DMS153 treated with DMSO at 0.1 percent for 48 hours (cell line): ENCODE data around the gene NEO1.

Source experiments
- DNase-seq: peaks from one replicate; lab custom pipeline; 2025; ENCODE audit not compliant: unreplicated experiment; lab: John Stamatoyannopoulos, UW

NEO1 gene

DNA sequence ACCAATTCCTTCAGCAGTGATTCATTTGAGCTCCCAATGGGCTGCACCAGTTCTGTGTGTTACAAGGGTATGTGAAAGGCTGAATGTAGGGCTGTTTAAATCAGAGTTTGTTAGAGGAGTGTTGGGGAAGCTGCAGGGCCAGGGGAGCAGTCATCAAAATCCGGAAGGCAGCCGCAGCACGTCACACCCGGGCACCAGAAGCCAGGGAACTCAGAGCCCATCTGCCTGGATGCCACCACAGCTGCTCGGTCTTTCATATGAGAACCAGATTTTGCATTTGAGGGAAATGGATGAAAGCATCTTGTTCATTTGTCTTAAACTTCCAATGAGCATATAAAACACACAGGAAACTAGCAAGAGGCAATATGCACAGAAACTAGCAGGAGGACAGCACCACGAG lies 24.2 kb upstream of the NEO1 start:
- no peak for DNase-seq

DNA sequence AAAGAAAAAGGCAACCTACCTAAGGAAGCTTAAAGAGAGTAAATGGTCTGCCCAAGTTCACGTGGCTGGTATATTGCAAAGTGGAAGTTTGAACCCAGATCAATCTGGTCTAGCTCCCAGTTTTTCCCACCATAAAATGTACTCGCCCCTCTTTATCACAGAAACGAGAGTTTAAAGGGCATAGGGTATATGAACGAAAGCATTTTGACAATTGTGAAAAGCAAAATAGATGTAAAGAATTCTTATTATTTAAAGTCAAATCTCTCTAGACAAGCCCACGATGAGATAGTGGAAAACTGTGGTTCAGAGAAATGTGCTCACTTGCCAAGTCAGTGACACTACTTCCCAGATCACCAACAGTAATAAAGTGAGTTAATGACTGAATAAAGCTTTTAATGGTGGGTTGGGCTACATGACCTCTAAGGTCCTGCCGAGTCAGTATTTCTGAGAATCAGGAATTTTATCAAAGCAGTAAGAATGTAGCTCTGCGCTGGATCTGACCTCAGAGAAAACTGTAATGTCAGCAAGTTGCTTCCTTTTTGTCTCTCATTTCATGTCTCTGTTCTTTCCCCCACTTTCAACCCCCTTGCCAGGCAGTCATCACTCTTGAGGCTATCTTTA lies 23.3 kb upstream of the NEO1 start:
- no peak for DNase-seq

DNA sequence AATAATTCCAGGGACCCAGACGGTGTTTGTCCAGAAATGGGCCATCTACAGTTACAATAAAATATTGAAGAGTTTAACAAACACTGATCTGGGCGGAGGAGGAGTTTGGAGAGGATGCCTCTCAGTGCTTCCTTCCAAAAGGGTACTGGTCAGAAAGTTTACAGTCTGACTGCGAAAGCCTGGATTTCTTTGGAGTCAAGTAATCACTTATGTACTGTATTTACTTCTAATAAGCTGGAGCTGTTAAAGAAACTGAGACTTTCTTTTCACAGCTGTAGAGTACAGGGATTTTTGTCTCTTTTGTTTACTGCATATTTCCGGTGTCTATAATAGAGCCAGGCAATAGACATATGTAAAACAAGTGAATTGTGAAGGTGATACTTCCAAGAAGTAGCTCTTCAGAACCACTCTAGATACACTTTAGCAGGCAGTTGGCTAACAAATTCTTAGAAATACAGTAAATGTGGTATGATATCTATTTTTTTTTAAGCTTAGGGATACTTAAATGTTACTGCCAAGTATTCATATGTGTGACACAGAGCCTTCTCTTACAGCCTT lies 22.1 kb upstream of the NEO1 start:
- no peak for DNase-seq

DNA sequence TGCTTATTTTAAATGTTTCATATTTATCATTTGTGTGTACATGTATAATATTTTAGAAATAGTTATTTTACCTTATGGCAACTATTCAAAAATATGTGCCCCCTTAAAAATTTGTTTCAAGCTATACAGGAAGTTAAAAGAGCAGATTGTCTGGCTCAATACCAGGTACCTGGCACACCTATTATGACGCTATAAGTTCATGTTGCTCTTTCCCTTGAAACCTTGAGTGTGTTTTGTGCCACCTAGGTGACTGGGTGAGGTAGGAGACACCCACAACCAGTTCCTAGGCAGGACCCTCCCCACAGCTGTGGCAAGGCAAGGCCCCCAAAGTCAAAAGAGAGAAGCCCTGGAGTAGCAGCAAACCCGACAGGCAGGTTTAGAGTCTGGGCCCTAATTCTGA lies 20.6 kb upstream of the NEO1 start:
- no peak for DNase-seq

DNA sequence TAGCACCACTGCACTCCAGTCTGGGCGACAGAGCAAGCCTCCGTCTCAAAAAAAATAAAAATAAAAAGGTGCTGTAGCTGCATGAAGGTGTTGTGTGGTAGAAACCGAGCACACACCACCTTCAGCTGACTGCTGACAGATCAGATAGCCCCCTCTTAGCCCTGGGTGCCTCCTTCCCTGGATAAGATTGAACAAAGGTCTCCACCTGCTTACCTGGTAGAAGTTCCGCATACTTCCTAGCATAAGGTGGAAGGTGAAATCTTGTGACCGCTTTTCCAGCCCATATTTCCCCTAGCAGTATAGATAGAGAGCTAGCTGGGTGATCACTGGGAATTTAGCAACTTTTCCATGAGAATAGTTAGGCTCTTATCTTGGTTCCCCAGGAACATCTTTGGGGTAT lies 18.7 kb upstream of the NEO1 start:
- no peak for DNase-seq

DNA sequence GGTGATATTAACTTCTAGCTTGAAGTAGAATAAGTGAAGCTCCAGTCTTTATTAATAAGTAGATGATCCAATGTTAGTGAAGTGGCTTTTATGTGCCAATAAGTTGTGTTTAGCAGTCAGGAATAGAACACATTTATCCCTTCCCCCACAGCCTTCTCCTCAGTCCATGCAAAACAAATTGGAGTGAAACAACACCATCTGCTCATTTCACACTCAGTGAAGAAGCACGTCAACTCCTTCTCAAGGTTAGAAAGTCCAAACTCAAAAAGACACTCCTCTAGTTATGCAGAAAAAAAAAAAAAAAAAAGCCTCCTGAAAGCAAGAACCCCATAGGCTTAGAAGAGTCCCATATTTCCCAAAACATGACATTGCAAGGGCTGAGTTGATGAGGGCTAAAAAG lies 18.0 kb upstream of the NEO1 start:
- DNase-seq = no peak

DNA sequence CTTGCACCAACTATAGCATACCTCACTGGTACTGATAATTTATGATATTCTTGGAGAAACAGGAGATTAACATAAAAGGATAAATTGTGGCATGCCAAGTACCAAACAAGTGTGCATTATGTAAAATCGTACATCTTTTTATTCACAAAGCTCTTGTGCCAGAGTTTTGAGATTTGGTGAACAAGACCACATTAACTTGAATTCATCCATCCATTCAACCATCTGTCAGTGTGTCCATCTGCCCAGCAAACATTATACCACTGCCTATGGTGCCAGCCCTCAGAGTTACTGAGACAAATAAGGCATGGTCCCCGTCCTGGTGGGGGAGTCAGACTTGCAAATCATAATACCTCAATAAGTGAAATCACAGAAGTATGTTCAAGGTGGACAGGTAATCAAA lies 17.0 kb upstream of the NEO1 start:
- DNase-seq = no peak

DNA sequence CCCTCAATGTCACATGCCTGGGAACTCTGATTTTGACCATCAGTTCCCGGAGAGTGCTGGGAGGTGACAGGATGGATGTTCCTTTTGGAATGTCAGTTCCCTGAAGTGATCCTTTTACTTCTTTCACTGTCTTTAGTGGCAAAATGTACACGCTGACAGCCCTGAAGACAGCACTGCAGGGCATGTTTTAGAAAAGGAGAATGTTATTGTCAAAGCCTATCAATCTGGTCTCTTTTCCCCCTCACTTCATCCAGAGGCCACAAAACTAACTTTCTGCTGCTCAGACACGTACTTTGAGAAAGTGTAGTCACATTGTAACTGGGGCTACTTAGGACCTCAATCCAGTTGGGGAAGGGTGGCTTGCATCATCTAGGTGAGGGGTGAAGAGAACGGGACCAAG lies 14.0 kb upstream of the NEO1 start:
- no peak for DNase-seq

DNA sequence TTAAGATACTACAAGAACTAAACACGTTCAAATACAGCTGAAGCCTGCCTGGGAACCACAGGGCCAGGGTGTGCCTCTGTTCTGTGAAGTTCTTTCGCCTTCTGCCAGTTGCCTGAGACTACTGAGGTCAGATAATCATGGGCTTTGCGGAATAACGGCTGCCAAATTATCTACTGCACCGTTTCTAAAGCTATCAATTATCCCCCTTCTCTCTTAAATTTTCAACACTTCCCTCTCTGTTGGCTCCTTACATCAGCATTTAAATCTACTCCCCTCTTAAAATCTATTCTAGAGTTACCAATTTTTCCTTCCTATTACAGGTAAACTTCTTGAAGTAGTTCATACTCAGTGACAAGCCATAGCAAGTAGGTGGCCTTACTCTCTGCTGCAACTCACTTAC lies 6.2 kb upstream of the NEO1 start:
- DNase-seq = no peak

DNA sequence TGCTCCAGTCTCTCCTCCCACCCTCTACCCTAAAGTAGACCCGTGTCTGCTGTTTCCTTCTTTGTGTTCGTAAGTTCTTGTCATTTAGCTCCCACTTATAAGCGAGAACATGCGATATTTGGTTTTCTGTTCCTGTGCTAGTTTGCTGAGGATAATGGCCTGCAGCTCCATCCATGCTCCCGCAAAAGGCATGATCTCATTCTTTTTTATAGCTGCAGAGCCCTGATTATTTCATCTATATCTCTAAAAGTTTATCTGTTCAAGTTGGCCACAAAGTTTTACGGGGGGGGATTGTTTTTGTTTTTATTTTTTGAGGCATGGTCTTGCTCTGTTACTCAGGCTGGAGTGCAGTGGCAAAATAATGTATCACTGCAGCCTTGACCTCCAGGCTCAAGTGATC lies 4.4 kb upstream of the NEO1 start:
- DNase-seq = no peak

DNA sequence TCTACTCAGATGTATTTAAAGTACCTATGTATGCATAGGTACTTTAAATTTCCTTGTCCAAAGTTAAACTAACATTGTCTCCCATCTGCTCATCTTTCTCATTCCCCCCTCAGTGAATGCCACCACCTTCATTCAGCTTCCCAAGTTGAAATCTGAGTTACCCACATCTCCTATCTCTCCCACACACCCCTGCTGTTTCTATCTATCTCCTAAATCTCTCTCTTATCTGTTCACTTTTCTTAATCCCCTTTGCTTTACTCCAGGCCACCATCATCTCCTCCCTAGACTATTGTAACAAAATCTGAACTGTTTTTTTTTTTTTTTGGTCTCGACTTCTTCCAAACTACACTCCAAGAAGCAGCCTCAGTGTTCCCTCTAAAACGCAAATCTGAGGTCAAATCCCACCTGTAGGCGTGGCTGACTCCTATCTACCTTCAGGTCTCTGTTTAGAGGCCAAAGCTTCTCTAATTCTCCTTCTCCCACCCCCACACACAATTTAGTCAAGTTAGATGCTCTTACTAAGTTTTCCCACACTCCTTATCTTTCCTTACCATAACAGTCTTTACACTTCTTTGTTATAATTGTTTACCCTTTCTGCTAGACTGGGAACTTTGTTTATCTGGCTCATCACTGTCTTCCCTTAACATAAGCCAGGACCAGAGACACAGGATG lies 3.5 kb upstream of the NEO1 start:
- no peak for DNase-seq

DNA sequence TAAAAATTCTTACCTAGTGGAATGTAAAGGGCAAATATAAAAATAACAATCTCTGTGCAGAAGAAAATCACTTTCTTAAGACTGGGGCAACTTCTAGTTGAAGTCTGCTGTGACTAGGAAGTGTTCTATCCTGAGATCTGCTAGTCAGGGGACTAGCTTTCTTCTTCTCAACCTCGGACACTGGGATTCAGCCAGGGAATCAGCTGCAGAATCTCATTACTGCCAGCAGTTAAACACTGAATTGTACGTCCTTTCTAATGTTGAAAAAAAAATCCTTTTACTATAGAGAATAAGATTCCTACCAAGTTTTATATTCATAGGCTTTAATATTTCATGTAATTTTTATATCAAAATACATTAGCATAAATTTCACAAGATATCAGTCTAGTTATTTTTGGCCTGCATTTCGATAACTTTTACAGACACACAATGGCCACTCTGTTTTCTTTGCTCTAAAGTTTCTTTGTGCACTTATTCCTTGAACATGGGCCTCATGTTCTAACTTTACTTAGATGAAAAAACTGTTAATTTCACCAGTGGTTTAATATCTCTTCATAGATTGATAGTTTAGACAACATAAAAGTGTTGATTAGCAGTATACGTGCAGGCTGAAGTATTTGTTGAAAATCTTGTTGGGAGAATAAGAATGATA lies 2.6 kb upstream of the NEO1 start:
- DNase-seq = no peak

DNA sequence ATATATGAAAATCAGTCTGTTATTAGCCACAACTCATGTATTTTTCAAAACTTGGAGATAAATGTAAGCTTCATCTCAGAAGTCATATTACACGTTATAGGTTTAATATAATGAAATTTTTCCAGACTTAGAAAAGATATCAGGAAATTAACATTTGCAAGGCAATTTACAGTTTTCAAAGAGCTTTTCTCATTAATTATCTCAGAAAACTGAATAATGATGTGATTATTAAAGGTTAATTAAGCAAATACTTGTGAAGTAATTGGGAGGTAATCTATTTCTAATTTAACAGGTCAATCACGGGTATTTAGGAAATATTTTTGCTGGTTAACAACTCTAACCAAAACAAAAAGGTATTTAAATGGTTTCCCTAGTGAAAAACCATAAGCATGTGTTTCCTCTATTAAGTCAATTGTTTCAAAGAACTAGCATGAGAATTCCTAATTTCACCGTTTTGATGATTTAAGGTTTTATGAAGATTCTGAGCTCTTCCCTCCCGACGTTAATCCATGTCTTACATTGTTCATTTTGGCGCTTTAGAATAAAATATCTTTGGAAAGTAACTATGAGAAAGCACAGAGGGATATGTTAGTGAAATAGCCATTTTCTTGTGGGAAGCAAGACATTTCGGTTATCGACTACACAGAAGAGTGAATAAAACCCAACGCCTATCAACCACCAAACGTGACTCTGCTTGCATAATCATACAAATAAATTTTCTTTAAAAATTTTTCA lies 1.5 kb upstream of the NEO1 start:
- no peak for DNase-seq

DNA sequence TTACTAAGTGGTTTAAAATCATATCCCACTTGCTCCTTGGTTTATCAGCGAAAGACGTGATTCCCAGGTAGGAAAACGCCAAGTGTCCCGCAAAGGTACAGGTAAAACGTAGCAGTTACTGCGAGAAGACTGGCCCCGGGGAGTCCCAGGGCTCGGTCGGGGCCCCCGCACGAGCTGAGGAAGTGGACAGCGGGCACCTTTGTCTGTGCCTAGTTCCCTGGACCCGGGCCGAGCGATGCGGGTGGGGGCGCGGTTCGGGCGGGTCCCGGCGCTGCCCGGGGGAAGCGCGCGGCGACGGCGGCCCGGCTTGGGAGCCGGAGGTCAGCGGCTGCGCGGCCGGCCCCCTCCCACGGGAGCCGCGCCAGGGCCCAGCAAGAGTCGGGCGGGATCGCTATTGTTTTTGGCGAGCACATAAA lies 864 bp upstream of the NEO1 start:
- no peak for DNase-seq

DNA sequence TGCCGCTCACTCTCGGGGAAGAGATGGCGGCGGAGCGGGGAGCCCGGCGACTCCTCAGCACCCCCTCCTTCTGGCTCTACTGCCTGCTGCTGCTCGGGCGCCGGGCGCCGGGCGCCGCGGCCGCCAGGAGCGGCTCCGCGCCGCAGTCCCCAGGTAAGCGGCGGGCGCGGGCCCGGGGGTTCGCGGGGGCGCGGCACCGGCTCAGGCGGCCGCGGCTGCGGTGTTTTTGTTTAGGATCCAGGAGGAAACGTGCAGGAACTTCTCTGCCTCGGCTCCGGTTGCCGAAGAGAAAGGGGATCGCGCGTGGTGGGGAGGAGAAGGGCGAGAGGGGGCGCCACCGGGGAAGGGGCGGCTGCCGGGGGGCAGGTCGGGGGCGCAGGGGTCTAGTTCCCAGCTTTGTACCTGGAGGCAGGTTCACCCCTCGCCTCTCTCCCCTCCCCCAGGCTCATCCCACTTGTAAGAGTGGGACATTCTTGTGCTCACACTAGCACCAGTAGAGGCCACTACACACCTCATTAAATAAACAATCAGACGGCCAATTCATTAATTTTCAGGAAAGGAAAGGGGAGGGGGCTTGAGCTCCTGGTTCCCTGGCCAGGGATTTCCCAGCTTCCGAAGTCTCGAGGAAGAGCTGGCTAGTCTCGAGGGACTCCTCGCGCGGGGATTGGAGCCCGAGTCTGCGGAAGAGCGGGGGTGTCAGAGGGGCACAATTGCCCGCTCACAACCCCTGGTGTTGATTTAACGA lies 562 bp downstream of the NEO1 start:
- peak; percentile 2 for DNase-seq

DNA sequence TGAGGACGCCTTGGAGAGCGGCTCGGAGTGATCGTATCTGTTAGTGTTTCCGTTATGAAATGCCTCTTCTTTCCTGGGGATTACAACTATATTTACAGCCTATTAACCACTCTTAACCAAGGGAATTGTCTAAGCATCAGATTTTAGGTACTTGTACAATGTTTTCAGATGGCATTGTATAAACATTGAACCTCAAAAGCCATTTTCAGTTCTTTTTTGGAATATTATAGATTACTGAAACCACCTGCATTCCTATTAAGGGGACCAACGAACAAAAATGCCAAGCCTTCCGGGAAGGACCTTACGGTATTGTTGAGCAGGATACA lies 1.1 kb downstream of the NEO1 start:
- DNase-seq = no peak

DNA sequence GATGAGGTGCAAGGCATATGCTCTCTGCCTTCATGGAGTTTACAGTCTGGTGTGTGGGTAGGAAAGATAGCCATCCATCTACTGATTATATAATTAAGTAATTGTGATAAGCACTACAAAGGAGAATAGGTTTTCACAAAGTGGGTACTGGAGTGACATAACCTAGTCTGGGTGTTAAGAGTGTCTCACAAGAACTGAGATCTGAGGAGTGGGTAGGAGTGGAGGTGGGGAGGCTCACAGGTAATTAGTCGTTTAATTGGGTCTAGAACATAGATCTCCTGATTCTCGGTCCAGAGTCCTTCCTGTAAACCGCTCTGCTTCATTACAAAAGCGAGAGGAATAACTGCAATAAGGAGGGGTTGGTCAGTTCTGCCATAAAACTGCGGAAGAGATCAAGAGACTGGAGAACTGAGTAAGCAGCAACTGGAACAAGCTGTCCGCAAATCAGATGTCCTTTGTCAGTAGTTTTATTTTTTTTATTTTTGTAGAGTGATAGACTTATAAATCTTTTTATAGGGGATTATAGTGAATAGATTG lies 2.2 kb downstream of the NEO1 start:
- DNase-seq = no peak

DNA sequence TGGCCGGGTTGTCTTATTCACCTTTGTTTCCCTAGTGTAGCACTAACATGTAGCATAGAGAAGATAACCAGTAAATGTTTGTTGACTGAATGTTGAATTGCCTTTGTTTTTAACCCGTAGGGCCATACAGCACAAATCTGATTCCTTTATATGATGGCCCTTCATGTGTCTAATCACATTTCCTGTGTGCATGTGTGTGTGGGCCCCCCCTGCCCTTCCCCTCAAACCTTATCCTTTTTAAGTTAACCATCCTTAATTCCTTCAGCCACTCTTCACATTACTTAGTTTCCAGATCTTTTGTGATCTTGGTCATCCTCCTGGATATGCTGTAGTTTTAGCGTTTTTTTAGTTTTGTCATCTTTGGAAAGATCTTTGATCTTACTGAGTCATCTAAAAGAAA lies 4.2 kb downstream of the NEO1 start:
- DNase-seq = no peak

DNA sequence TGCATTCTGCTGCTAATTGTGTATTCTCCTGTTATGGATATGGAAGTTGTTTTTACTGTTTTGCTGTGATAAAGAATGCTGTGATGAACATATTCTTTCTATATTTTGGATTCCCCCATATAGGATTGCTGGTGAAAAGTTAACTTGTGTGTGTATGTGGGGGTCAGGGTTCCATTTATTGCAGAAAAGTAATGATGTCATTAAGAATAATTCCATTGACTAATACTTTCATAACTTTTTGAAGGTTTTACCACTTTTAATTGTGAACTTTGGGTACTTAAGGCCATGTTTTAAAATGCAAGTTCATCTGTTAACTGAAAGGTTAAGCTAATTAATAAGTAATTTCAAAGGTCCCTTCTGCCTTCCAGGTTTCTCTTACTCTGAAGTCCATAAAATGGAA lies 6.2 kb downstream of the NEO1 start:
- no peak for DNase-seq

DNA sequence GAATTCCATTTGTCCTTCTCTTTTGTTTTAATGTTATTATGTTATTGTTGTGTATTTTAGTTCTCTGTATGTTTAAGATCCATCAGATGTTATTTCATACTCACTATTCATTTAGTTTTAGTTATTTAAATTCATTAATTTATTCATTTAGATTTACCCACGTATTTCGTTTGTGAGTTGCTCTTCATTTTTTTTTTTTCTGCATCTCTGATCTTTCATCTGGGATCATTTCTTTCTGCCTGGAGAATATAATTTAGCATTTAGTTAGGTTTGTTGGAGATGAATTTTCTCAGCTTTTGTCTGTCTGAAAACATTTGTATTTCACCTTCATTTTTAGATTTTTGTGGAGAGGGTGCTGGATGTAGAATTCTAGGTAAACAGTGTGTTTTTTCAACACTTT lies 12.9 kb downstream of the NEO1 start:
- DNase-seq = no peak

DNA sequence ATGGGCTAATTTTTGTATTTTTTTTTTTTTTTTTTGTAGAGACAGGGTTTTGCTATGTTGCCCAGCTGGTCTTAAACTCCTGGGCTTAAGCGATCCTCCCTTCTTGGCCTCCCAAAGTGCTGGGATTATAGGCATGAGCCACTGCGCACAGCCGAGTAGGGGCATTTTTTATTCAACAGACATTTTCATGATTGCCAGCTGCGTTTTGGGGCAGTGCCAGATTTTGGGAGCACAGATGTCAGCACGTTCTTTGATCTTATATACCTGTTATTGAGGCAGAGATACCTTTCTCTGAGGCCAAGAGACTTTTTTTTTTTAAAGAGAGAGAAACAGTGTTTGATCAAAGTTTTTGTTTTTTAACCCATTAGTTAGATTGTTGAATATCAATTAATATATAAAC lies 16.8 kb downstream of the NEO1 start:
- no peak for DNase-seq
